NCI-H2171 treated with DMSO at 0.1 percent for 48 hours (cell line): ENCODE results near the gene CIB4.

Source experiments
- DNase-seq: peaks from one replicate; lab custom pipeline; 2025; lab: John Stamatoyannopoulos, UW

Gene CIB4

GRCh38 chr2:26621469-26622199 is 19.5 kb downstream of the CIB4 start:
- no peak for DNase-seq

GRCh38 chr2:26620031-26620605 is 21.0 kb downstream of the CIB4 start:
- no peak for DNase-seq

GRCh38 chr2:26619521-26619951 is 21.6 kb downstream of the CIB4 start:
- no peak for DNase-seq

- no peak for DNase-seq
These were observed 22.1 kb downstream of the CIB4 start for GRCh38 chr2:26619096-26619495.

GRCh38 chr2:26618611-26619010 is 22.6 kb downstream of the CIB4 start:
- DNase-seq = no peak

GRCh38 chr2:26617588-26618083 is 23.5 kb downstream of the CIB4 start:
- DNase-seq = no peak

- no peak for DNase-seq
These were observed 24.2 kb downstream of the CIB4 start for GRCh38 chr2:26616706-26617587.

- peak; percentile 49 for DNase-seq
These were observed 25.1 kb downstream of the CIB4 start for GRCh38 chr2:26615860-26616705.

GRCh38 chr2:26615336-26615859 is 25.8 kb downstream of the CIB4 start:
- DNase-seq = no peak

GRCh38 chr2:26614216-26615138 is 26.7 kb downstream of the CIB4 start:
- DNase-seq = peak; percentile 47

GRCh38 chr2:26613241-26614215 is 27.6 kb downstream of the CIB4 start:
- peak; percentile 47 for DNase-seq

- DNase-seq = peak; percentile 74
These were observed 28.5 kb downstream of the CIB4 start for GRCh38 chr2:26612522-26613240.

GRCh38 chr2:26612034-26612433 is 29.1 kb downstream of the CIB4 start:
- no peak for DNase-seq

GRCh38 chr2:26610504-26611335 is 30.4 kb downstream of the CIB4 start:
- DNase-seq = no peak

- peak; percentile 54 for DNase-seq
These were observed 31.3 kb downstream of the CIB4 start for GRCh38 chr2:26609839-26610277.

- no peak for DNase-seq
These were observed 31.9 kb downstream of the CIB4 start for GRCh38 chr2:26609205-26609631.

GRCh38 chr2:26608557-26608956 is 32.6 kb downstream of the CIB4 start:
- DNase-seq = no peak
